ENCODE data around the gene BIVM. TPM values are rescaled to one million over a fixed set of nuclear protein-coding genes. Genes with fewer than 3 reads are reported as not detected.

The BIVM gene
- total RNA-seq, 2 experiments from 2014 or later: 3.4 to 4.3 TPM

DNA sequence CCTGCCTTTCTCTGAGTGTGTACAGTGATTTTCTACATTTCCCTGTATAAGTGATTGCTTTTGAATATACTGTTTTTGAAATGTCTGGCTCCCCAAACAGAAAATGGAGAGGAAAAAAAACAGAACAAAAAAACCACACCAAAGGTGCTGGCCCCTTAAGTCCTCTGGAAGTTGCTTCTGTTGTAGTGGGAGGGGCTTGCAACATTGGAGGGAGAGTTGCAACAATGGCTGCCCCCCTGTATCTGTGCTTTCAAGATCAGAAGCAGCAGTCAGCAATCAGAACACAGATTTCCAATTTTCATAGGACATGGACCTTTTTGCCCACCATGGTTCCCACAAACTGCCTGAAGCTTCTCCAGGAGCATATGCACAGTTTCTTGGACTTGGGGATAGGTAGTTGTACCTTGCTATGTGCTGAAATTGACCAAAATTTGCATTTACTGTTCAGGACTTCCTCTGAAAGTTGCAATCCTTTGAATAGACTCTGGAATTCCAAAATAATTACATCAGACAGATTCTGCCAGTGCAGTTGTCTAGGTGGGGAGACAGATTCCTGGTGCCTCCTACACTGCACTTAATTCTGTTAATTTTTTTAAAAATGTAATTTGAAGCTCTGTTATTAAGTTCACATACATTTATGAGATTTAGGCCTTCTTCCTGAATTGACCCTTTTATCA is 13.8 kb downstream of the BIVM start:
- DNase-seq (no peak), ATAC-seq (ENCODE audit: poor library complexity) (no peak)
- Histone ChIP-seq H3K27me3 (ENCODE audit: control insufficient read depth in 1 of 2, insufficient read depth in 2 of 2, low read length in 2 of 2) (no peaks in the 10 kb centered on the region), H3K4me1 (ENCODE audit: insufficient read depth, low read length) (no peaks in the 10 kb centered on the region), H3K36me3 (ENCODE audit: insufficient read depth, low read length) (peaks cover 6% of the 10 kb centered on the region), H3K4me3 (ENCODE audit: low read length) (no peak overlapping the region), H3K27ac (ENCODE audit: low read depth in 1 of 2, low read length in 2 of 2) (no peak overlapping the region), H3K9me3 (ENCODE audit: control insufficient read depth in 1 of 2, insufficient read depth in 1 of 2, low read length in 2 of 2) (peaks cover 0 to 3% of the 10 kb centered on the region in 2 experiments)
- intact Hi-C loops (cut with DNase I, micrococcal nuclease): no loop called here
- ChIA-PET POLR2A (interaction anchor here (1.1 kb wide), 1 partner anchor 12 kb away, joined by 3 read pairs; no protein-coding TSS in a partner anchor), CTCF (no interaction called here)
- Mint-ChIP-seq H3K27ac (no peak overlapping the region), H3K9me3 (no peaks in the 10 kb centered on the region), H3K27me3 (no peaks in the 10 kb centered on the region), H3K4me1 (ENCODE audit: low read depth) (peaks cover 16% of the 10 kb centered on the region), H3K4me3 (no peak overlapping the region), H3K36me3 (ENCODE audit: low read depth) (peaks cover 45% of the 10 kb centered on the region)
- TF ChIP-seq, protein P1, sequence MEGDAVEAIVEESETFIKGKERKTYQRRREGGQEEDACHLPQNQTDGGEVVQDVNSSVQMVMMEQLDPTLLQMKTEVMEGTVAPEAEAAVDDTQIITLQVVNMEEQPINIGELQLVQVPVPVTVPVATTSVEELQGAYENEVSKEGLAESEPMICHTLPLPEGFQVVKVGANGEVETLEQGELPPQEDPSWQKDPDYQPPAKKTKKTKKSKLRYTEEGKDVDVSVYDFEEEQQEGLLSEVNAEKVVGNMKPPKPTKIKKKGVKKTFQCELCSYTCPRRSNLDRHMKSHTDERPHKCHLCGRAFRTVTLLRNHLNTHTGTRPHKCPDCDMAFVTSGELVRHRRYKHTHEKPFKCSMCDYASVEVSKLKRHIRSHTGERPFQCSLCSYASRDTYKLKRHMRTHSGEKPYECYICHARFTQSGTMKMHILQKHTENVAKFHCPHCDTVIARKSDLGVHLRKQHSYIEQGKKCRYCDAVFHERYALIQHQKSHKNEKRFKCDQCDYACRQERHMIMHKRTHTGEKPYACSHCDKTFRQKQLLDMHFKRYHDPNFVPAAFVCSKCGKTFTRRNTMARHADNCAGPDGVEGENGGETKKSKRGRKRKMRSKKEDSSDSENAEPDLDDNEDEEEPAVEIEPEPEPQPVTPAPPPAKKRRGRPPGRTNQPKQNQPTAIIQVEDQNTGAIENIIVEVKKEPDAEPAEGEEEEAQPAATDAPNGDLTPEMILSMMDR (IDR thresholded peaks at IDR 0.05): no peak

DNA sequence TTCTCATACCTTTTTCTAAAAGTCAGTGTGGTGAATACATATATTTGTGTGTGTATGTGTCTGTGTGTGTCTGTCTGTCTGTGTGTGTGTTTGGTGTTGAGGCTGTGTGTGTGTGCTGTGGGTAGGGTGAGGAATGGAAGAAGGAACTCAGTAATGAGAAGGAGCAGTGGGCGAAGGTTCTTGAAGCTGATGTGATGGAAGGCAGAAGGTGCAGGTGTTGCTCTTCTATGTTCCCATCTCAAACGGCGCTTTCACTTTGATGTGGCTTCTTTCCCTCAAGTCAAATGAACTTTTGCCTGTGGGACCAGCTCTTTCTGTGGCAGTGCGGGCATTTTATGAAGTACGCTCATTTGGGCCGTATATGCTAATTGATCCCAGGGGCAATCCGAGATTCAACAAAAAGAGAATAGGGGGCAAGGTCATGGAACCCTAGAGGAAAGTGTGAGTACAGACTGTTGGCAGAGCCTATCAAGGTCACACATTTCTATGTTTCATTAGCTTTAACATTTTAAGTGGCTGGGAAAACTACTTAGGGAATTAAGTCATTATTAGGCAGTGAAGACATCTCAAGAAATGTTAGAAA is 15.2 kb downstream of the BIVM start:
- Histone ChIP-seq H3K4me3 (ENCODE audit: low read length) (no peak overlapping the region), H3K27me3 (ENCODE audit: control insufficient read depth in 1 of 2, insufficient read depth in 2 of 2, low read length in 2 of 2) (no peaks in the 10 kb centered on the region), H3K36me3 (ENCODE audit: insufficient read depth, low read length) (peaks cover 6% of the 10 kb centered on the region), H3K4me1 (ENCODE audit: insufficient read depth, low read length) (no peaks in the 10 kb centered on the region), H3K27ac (ENCODE audit: low read depth in 1 of 2, low read length in 2 of 2) (no peak overlapping the region), H3K9me3 (ENCODE audit: control insufficient read depth in 1 of 2, insufficient read depth in 1 of 2, low read length in 2 of 2) (peaks cover 0 to 3% of the 10 kb centered on the region in 2 experiments)
- Mint-ChIP-seq H3K4me1 (ENCODE audit: low read depth) (peaks cover 16% of the 10 kb centered on the region), H3K27me3 (no peaks in the 10 kb centered on the region), H3K4me3 (no peak overlapping the region), H3K27ac (no peak overlapping the region), H3K9me3 (no peaks in the 10 kb centered on the region), H3K36me3 (ENCODE audit: low read depth) (peaks cover 50% of the 10 kb centered on the region)
- DNase-seq (no peak), ATAC-seq (ENCODE audit: poor library complexity) (no peak)
- ChIA-PET POLR2A (interaction anchor here (1.1 kb wide), 2 partner anchors 14 to 40 kb away, joined by 3 read pairs; partner anchors contain the start of gene TEX30), CTCF (no interaction called here)
- TF ChIP-seq, protein P1 (IDR thresholded peaks at IDR 0.05): no peak
- intact Hi-C loops (cut with DNase I, micrococcal nuclease): no loop called here

DNA sequence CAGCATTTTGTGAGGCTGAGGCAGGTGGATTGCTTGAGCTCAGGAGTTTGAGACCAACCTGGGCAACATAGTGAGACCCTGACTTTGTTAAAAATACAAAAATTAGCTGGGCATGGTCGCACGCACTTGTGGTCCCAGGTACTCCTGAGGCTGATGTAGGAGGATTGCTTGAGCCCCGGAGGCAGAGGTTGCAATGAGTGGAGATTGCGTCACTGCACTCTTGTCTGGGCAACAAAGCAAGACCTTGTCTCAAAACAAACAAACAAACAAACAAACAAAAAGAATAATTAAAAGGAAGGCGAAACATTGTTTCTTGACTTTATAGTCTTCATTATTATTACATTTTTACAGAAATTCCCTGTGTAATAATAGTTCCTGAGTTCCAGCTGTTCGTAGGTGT is 15.9 kb downstream of the BIVM start:
- intact Hi-C loops (cut with DNase I, micrococcal nuclease): no loop called here
- no peak overlapping the region for H3K4me3 Mint-ChIP-seq
- Histone ChIP-seq H3K9me3 (ENCODE audit: control insufficient read depth in 1 of 2, insufficient read depth in 1 of 2, low read length in 2 of 2) (peaks cover 0 to 3% of the 10 kb centered on the region in 2 experiments), H3K36me3 (ENCODE audit: insufficient read depth, low read length) (peaks cover 6% of the 10 kb centered on the region), H3K27me3 (ENCODE audit: control insufficient read depth in 1 of 2, insufficient read depth in 2 of 2, low read length in 2 of 2) (no peaks in the 10 kb centered on the region), H3K27ac (ENCODE audit: low read depth in 1 of 2, low read length in 2 of 2) (no peak overlapping the region), H3K4me1 (ENCODE audit: insufficient read depth, low read length) (no peaks in the 10 kb centered on the region), H3K4me3 (ENCODE audit: low read length) (no peak overlapping the region)
- POLR2A ChIA-PET: interaction anchor here (1.1 kb wide), 1 partner anchor 41 kb away, joined by 3 read pairs; the partner anchor contains the start of gene TEX30
- H3K9me3 Mint-ChIP-seq: no peaks in the 10 kb centered on the region
- TF ChIP-seq, protein P1 (IDR thresholded peaks at IDR 0.05): no peak
- peaks cover 57% of the 10 kb centered on the region for H3K36me3 Mint-ChIP-seq (ENCODE audit: low read depth)
- DNase-seq (no peak), ATAC-seq (ENCODE audit: poor library complexity) (no peak)
- no peak overlapping the region for H3K27ac Mint-ChIP-seq
- H3K27me3 Mint-ChIP-seq: no peaks in the 10 kb centered on the region
- CTCF ChIA-PET: no interaction called here
- H3K4me1 Mint-ChIP-seq (ENCODE audit: low read depth): peaks cover 16% of the 10 kb centered on the region
